GM12878 (cell line): ENCODE results near the gene COL4A2. TPM values are rescaled to one million over a fixed set of nuclear protein-coding genes. Genes with fewer than 3 reads are reported as not detected.

Experiments
- ATAC-seq: fragments of 200-7000 bp; cut with Tn5 transposase; 3 replicates; pipeline ENCODE4 v1.9.1; 2020; ENCODE audit warnings: mild to moderate bottlenecking, moderate library complexity
- BruUV-seq: library from RNA; stranded (reverse); fragments of 400-500 nt; replicated peaks from 2 replicates; lab custom pipeline; 2021; lab: Mats Ljungman, UMichigan
- CTCF ChIA-PET: fragments of 300-600 bp; sonication (Branson Sonifier 250); formaldehyde crosslinking; extraction: SDS; loops from one replicate; lab custom pipeline; 2021; ENCODE audit warnings: inconsistent platforms; lab: Yijun Ruan, JAX
- POLR2A ChIA-PET: fragments of 350-600 bp; formaldehyde crosslinking; extraction: SDS; loops from one replicate; lab custom pipeline; 2021; ENCODE audit warnings: inconsistent platforms; lab: Charles Lee
- RAD21 ChIA-PET: fragments of 300-600 bp; sonication (Branson Sonifier 250); formaldehyde crosslinking; loops from one replicate; lab custom pipeline; 2023; ENCODE audit warnings: antibody characterized with exemption; ENCODE audit not compliant: unreplicated experiment; lab: Charles Lee
- SMC1A ChIA-PET: fragments of 300-600 bp; sonication (Branson Sonifier 250); formaldehyde crosslinking; loops from one replicate; lab custom pipeline; 2023; ENCODE audit not compliant: unreplicated experiment, uncharacterized antibody; lab: Charles Lee
- DNase-seq: peaks from one replicate; pipeline ENCODE4 v3.0.0-alpha.2; 2011; ENCODE audit warnings: low read depth, low spot score
- FAIRE-seq: peaks from 3 replicates; lab custom pipeline; 2011; peaks lifted over from hg19 to GRCh38; lab: Jason Lieb, UNC
- H2AFZ ChIP-seq: 2 replicates; pipeline ENCODE4 v1.6.0; 2011; ENCODE audit warnings: low read depth, low read length, control low read depth; ENCODE audit not compliant: control insufficient read depth
- H3K27ac ChIP-seq: 2 replicates; pipeline ENCODE4 v1.5.1; 2011; ENCODE audit warnings: control low read depth; ENCODE audit not compliant: control insufficient read depth, insufficient read depth
- H3K27me3 ChIP-seq, 2 experiments: replicated peaks in 1 of 2; 2 replicates each; pipeline versions ENCODE4 v1.6.0 to v1.6.1; 2011; ENCODE audit warnings: low read length in 1 of 2; ENCODE audit not compliant: control insufficient read depth in 2 of 2, insufficient read depth in 2 of 2
- H3K36me3 ChIP-seq, 2 experiments: 2 replicates each; pipeline ENCODE4 v1.5.1; 2011; ENCODE audit warnings: low read length in 1 of 2; ENCODE audit not compliant: control insufficient read depth in 2 of 2, insufficient read depth in 2 of 2
- H3K4me1 ChIP-seq: 2 replicates; pipeline ENCODE4 v1.6.1; 2011; ENCODE audit warnings: mild to moderate bottlenecking, low read length, moderate library complexity, mixed read lengths; ENCODE audit not compliant: control insufficient read depth, insufficient read depth
- H3K4me2 ChIP-seq: 2 replicates; pipeline ENCODE4 v1.6.0; 2011; ENCODE audit warnings: control low read depth; ENCODE audit not compliant: control insufficient read depth, insufficient read depth
- H3K4me3 ChIP-seq: fragments of 200-600 bp; sonication (generic); 2 replicates; pipeline ENCODE4 v1.5.1; 2016
- H3K79me2 ChIP-seq: 2 replicates; pipeline ENCODE4 v1.6.0; 2011; ENCODE audit warnings: low read length; ENCODE audit not compliant: control insufficient read depth, insufficient read depth
- H3K9ac ChIP-seq: 2 replicates; pipeline ENCODE4 v1.8.0; 2011; ENCODE audit warnings: low read length, control low read depth, mixed read lengths; ENCODE audit not compliant: control insufficient read depth, insufficient read depth
- H3K9me3 ChIP-seq: replicated peaks from 3 replicates; pipeline ENCODE4 v1.5.1; 2011; ENCODE audit warnings: mild to moderate bottlenecking, low read length; ENCODE audit not compliant: control insufficient read depth, insufficient read depth
- H4K20me1 ChIP-seq: 2 replicates; pipeline ENCODE4 v1.6.0; 2011; ENCODE audit not compliant: control insufficient read depth, insufficient read depth
- BACH1 ChIP-seq: fragments of 450-650 bp; IDR thresholded peaks from 2 replicates; pipeline ENCODE4 v1.6.1; 2017; ENCODE audit warnings: mild to moderate bottlenecking, borderline replicate concordance
- BCL11A ChIP-seq: IDR thresholded peaks from 2 replicates; pipeline ENCODE4 v1.6.1; 2011; ENCODE audit warnings: low read depth, low read length
- DPF2 ChIP-seq: fragments of 450-650 bp; IDR thresholded peaks from 2 replicates; pipeline ENCODE4 v1.6.1; 2017; ENCODE audit warnings: mild to moderate bottlenecking
- HCFC1 ChIP-seq: fragments of 150-350 bp; IDR thresholded peaks from 2 replicates; pipeline ENCODE4 v1.6.1; 2014; ENCODE audit warnings: low read length
- KLF5 ChIP-seq: fragments of 450-650 bp; IDR thresholded peaks from 2 replicates; pipeline ENCODE4 v1.6.1; 2014; ENCODE audit warnings: mild to moderate bottlenecking; ENCODE audit not compliant: partially characterized antibody
- MTA2 ChIP-seq: fragments of 450-650 bp; IDR thresholded peaks from 2 replicates; pipeline ENCODE4 v1.6.1; 2016; ENCODE audit warnings: low read depth, mild to moderate bottlenecking, moderate library complexity
- NFYA ChIP-seq: IDR thresholded peaks from 2 replicates; pipeline ENCODE4 v1.6.1; 2011; ENCODE audit warnings: low read depth, mild to moderate bottlenecking, low read length, improper control_type of control experiment, borderline replicate concordance
- RBBP5 ChIP-seq: fragments of 200-600 bp; sonication (generic); conservative IDR thresholded peaks from 2 replicates; pipeline ENCODE4 v1.6.1; 2016
- RFX5 ChIP-seq: IDR thresholded peaks from 2 replicates; pipeline ENCODE4 v1.6.1; 2011; ENCODE audit warnings: low read depth, low read length, improper control_type of control experiment
- SREBF1 ChIP-seq: IDR thresholded peaks from 2 replicates; pipeline ENCODE4 v1.6.1; 2012; ENCODE audit warnings: mild to moderate bottlenecking, low read length
- SUZ12 ChIP-seq: fragments of 200-600 bp; sonication (generic); IDR thresholded peaks from one replicate; pipeline ENCODE4 v1.6.1; 2018; ENCODE audit warnings: antibody characterized with exemption, mild to moderate bottlenecking; ENCODE audit not compliant: unreplicated experiment
- TCF12 ChIP-seq: IDR thresholded peaks from 2 replicates; pipeline ENCODE4 v1.6.1; 2011; ENCODE audit warnings: low read depth, mild to moderate bottlenecking, low read length
- TCF7 ChIP-seq: IDR thresholded peaks from 2 replicates; pipeline ENCODE4 v1.6.1; 2014; ENCODE audit warnings: antibody characterized with exemption, borderline replicate concordance
- YY1 ChIP-seq: IDR thresholded peaks from 2 replicates; pipeline ENCODE4 v1.6.1; 2011; ENCODE audit warnings: low read depth, mild to moderate bottlenecking, low read length
- ZNF24 ChIP-seq: fragments of 450-650 bp; IDR thresholded peaks from 2 replicates; pipeline ENCODE4 v1.6.1; 2017; ENCODE audit warnings: antibody characterized with exemption, mild to moderate bottlenecking
- WGBS: methylation state at CpG from one replicate; pipeline ENCODE4 v1.1.6; 2016; ENCODE audit warnings: low lambda C conversion rate; ENCODE audit not compliant: insufficient replicate concordance, insufficient coverage; ENCODE audit errors: missing lambda C conversion rate; 5-methylcytosine and 5-hydroxymethylcytosine counted together
- in situ Hi-C: fragments of 300-500 bp; cut with MboI; formaldehyde crosslinking; loops from 9 replicates; pipeline ENCODE4 v1.14.3; 2018; ENCODE audit warnings: mixed read lengths
- intact Hi-C: fragments of 100-400 bp; cut with micrococcal nuclease; formaldehyde crosslinking; loops from one replicate; pipeline ENCODE4 v1.14.2; 2022; ENCODE audit not compliant: unreplicated experiment
- polyA plus RNA-seq, 11 experiments: library from polyadenylated mRNA; depleted of rRNA in 4 of 11; unstranded in 6 of 11; stranded (reverse) in 5 of 11; fragments of >200 nt; fragmentation: Nextera tagmentation in 4 of 11; fragmentation: Illumina TruSeq in 1 of 11; extraction: Ambion mirVana in 4 of 11; extraction: Trizol in 1 of 11; gene quantifications; 1 replicate in 1 of 11; 2 replicates in 10 of 11; pipeline versions ENCODE4 v1.2.1 to v1.2.3, GENCODE V29; 2011 to 2016; ENCODE audit warnings: inconsistent platforms in 2 of 11, missing spikeins in 2 of 11, low read depth in 1 of 11
- total RNA-seq, 4 experiments: library from RNA; depleted of rRNA in 3 of 4; stranded (reverse); fragments of >200 nt in 3 of 4; fragmentation: Illumina TruSeq in 1 of 4; extraction: Trizol in 1 of 4; gene quantifications; 2 replicates each; pipeline versions ENCODE4 v1.2.1 to v1.2.3, GENCODE V29; 2013 to 2021
- TF ChIP-seq, protein P1 (sequence below): IDR thresholded peaks from 2 replicates; pipeline ENCODE4 v1.6.1; 2012; ENCODE audit warnings: low read depth, low read length, improper control_type of control experiment
- TF ChIP-seq, protein P2 (sequence below): IDR thresholded peaks from 2 replicates; pipeline ENCODE4 v1.6.1; 2012; ENCODE audit warnings: low read length, inconsistent platforms
- TF ChIP-seq, protein P3 (sequence below): fragments of 450-650 bp; IDR thresholded peaks from 2 replicates; pipeline ENCODE4 v1.6.1; 2017; ENCODE audit warnings: mild to moderate bottlenecking, moderate library complexity

COL4A2 gene
- total and polyA plus RNA-seq, 10 of the 15 experiments (the other 5 are each of a cell fraction or from before 2014, with no cell fraction given), result 0.16 to 1.6 (median 0.62) TPM; not detected in 3

DNA sequence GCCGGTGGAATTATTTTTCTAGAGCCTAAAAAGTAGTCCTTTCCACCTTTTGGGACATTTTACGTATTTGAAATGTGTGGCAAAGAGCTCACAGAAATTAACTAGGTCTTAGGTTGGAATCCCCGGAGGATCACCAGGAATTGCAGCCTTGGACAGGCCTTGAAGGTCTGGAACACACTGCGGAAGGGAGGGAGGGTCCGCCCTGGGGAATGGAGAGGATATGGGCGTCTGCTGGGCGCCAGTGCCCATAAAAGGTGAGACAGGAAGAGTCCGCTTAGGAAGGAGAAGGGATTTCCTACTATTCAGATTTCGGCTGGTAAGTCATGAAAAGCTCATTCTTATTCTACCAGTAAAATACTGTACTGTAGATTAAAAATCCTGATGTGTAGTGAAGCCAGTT, 111.9 kb downstream of the COL4A2 start:
- WGBS, result 41% methylated on average over 8 of the region's 9 CpGs
- no TSS peak for BruUV-seq

More for the DNA sequence above, 111.9 kb downstream of the COL4A2 start:
- intact Hi-C loops, result no loop called here
- no peaks in the 10 kb centered on the region for H3K4me1 ChIP-seq
- CTCF ChIA-PET, result interaction anchor here (0.8 to 4.0 kb wide), 4 partner anchors 8 to 95 kb away, joined by 3 to 14 read pairs (median 4); no protein-coding TSS in a partner anchor
- H3K79me2 ChIP-seq, result no peaks in the 10 kb centered on the region
- H3K27me3 ChIP-seq, result peaks cover 0 to 3% of the 10 kb centered on the region in 2 experiments; a peak in 1 of 4 replicates
- RAD21 ChIA-PET, result interaction anchor here (1.3 to 3.5 kb wide), 2 partner anchors 24 to 25 kb away, joined by 3 to 16 read pairs; no protein-coding TSS in a partner anchor
- H3K4me3 ChIP-seq, result no peak overlapping the region
- no peaks in the 10 kb centered on the region for H3K9me3 ChIP-seq
- in situ Hi-C loops, result loop anchor here (25.0 kb wide), 1 partner anchor 1457 kb away; no protein-coding TSS in a partner anchor
- H3K36me3 ChIP-seq, result no peaks in the 10 kb centered on the region
- H3K27ac ChIP-seq, result no peak overlapping the region
- no peak overlapping the region for H2AFZ ChIP-seq
- FAIRE-seq (no peak), ATAC-seq (no peak; the same call in 2 of the 3 replicates), DNase-seq (no peak)
- no peak for TF ChIP-seq BCL11A
- no peak for TF ChIP-seq TCF7
- TF ChIP-seq, protein P1, sequence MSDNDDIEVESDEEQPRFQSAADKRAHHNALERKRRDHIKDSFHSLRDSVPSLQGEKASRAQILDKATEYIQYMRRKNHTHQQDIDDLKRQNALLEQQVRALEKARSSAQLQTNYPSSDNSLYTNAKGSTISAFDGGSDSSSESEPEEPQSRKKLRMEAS, result no peak
- no peak for TF ChIP-seq MTA2
- no peak for TF ChIP-seq SREBF1
- TF ChIP-seq, protein P2, sequence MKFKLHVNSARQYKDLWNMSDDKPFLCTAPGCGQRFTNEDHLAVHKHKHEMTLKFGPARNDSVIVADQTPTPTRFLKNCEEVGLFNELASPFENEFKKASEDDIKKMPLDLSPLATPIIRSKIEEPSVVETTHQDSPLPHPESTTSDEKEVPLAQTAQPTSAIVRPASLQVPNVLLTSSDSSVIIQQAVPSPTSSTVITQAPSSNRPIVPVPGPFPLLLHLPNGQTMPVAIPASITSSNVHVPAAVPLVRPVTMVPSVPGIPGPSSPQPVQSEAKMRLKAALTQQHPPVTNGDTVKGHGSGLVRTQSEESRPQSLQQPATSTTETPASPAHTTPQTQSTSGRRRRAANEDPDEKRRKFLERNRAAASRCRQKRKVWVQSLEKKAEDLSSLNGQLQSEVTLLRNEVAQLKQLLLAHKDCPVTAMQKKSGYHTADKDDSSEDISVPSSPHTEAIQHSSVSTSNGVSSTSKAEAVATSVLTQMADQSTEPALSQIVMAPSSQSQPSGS, result no peak
- no peak for TF ChIP-seq RBBP5
- no peak for TF ChIP-seq ZNF24
- no peak for TF ChIP-seq YY1
- no peak for TF ChIP-seq KLF5
- TF ChIP-seq TCF12, result no peak
- TF ChIP-seq SUZ12, result no peak
- no peak for TF ChIP-seq DPF2
- TF ChIP-seq RFX5, result no peak
- no peak for TF ChIP-seq BACH1
- TF ChIP-seq, protein P3, sequence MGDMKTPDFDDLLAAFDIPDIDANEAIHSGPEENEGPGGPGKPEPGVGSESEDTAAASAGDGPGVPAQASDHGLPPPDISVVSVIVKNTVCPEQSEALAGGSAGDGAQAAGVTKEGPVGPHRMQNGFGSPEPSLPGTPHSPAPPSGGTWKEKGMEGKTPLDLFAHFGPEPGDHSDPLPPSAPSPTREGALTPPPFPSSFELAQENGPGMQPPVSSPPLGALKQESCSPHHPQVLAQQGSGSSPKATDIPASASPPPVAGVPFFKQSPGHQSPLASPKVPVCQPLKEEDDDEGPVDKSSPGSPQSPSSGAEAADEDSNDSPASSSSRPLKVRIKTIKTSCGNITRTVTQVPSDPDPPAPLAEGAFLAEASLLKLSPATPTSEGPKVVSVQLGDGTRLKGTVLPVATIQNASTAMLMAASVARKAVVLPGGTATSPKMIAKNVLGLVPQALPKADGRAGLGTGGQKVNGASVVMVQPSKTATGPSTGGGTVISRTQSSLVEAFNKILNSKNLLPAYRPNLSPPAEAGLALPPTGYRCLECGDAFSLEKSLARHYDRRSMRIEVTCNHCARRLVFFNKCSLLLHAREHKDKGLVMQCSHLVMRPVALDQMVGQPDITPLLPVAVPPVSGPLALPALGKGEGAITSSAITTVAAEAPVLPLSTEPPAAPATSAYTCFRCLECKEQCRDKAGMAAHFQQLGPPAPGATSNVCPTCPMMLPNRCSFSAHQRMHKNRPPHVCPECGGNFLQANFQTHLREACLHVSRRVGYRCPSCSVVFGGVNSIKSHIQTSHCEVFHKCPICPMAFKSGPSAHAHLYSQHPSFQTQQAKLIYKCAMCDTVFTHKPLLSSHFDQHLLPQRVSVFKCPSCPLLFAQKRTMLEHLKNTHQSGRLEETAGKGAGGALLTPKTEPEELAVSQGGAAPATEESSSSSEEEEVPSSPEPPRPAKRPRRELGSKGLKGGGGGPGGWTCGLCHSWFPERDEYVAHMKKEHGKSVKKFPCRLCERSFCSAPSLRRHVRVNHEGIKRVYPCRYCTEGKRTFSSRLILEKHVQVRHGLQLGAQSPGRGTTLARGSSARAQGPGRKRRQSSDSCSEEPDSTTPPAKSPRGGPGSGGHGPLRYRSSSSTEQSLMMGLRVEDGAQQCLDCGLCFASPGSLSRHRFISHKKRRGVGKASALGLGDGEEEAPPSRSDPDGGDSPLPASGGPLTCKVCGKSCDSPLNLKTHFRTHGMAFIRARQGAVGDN, result no peak
- TF ChIP-seq HCFC1, result no peak
- TF ChIP-seq NFYA, result no peak
- POLR2A ChIA-PET, result interaction anchor here (0.6 kb wide), 1 partner anchor 118 kb away, joined by 4 read pairs; no protein-coding TSS in a partner anchor
- H4K20me1 ChIP-seq, result no peaks in the 10 kb centered on the region
- H3K9ac ChIP-seq, result no peak overlapping the region
- SMC1A ChIA-PET, result interaction anchor here (1.0 to 4.7 kb wide), 4 partner anchors 25 to 195 kb away, joined by 3 to 20 read pairs (median 4); no protein-coding TSS in a partner anchor
- H3K4me2 ChIP-seq, result no peak overlapping the region
